Right ventricle myocardium inferior (tissue), 1 donor: ENCODE data around the gene C4B. TPM values are rescaled to one million over a fixed set of nuclear protein-coding genes. Genes with fewer than 3 reads are reported as not detected.

ENCODE experiments used
- total RNA-seq: library from RNA; stranded (reverse); fragmentation: NEBNext Ultra II Directional; extraction: Animal tissue kit (Norgen Biotek cat#: 25700); gene quantifications from one replicate; pipeline ENCODE4 v1.2.1, GENCODE V29; 2021
- donor health status: DM: no; HTN: yes; CAD: no; lungs with severe emphysema.

The C4B gene
- total RNA-seq, 1 donor from 2014 or later = 81.6 TPM

Other genes starting within 250 kb of the C4B start
- gene VWA7, start 237.5 kb upstream of the C4B start, total RNA-seq = 12.1 TPM
- gene VARS1, start 219.0 kb upstream of the C4B start, total RNA-seq = 29.7 TPM
- 24.6 TPM for gene LSM2, start 207.8 kb upstream of the C4B start, total RNA-seq
- gene HSPA1L, start 199.5 kb upstream of the C4B start, total RNA-seq = 1.6 TPM
- gene HSPA1A, start 199.3 kb upstream of the C4B start, total RNA-seq = 298 TPM
- gene HSPA1B, start 187.1 kb upstream of the C4B start, total RNA-seq = 215 TPM
- gene NEU1, start 152.0 kb upstream of the C4B start, total RNA-seq = 25.6 TPM
- gene SLC44A4, start 135.8 kb upstream of the C4B start, total RNA-seq = not detected
- 16.8 TPM for gene EHMT2, start 117.1 kb upstream of the C4B start, total RNA-seq
- gene ZBTB12, start 112.7 kb upstream of the C4B start, total RNA-seq = 3.2 TPM
- 8.9 TPM for gene C2, start 87.1 kb upstream of the C4B start, total RNA-seq
- gene CFB, start 68.7 kb upstream of the C4B start, total RNA-seq = 8.8 TPM
- gene NELFE, start 55.8 kb upstream of the C4B start, total RNA-seq = 41.9 TPM
- 30.7 TPM for gene SKIC2, start 55.6 kb upstream of the C4B start, total RNA-seq
- gene DXO, start 42.7 kb upstream of the C4B start, total RNA-seq = 9.8 TPM
- gene C4A, start 32.7 kb upstream of the C4B start, total RNA-seq = 92.1 TPM
- gene CYP21A2, start 23.6 kb downstream of the C4B start, total RNA-seq = 0.30 TPM
- 73.3 TPM for gene TNXB, start 94.5 kb downstream of the C4B start, total RNA-seq
- 24.4 TPM for gene ATF6B, start 113.5 kb downstream of the C4B start, total RNA-seq
- gene FKBPL, start 115.5 kb downstream of the C4B start, total RNA-seq = 2.8 TPM
- 0.46 TPM for gene PRRT1, start 137.1 kb downstream of the C4B start, total RNA-seq
- gene PPT2, start 139.3 kb downstream of the C4B start, total RNA-seq = 22.8 TPM
- gene EGFL8, start 149.8 kb downstream of the C4B start, total RNA-seq = 7.8 TPM
- 48.2 TPM for gene AGPAT1, start 161.3 kb downstream of the C4B start, total RNA-seq
- 97.5 TPM for gene RNF5, start 163.6 kb downstream of the C4B start, total RNA-seq
- 2.0 TPM for gene AGER, start 169.5 kb downstream of the C4B start, total RNA-seq
- gene PBX2, start 175.4 kb downstream of the C4B start, total RNA-seq = 42.9 TPM
- gene GPSM3, start 177.8 kb downstream of the C4B start, total RNA-seq = 6.3 TPM
- 24.4 TPM for gene NOTCH4, start 209.3 kb downstream of the C4B start, total RNA-seq